Right atrium auricular region (tissue), 2 donors: ENCODE measurements around the gene NEDD4L. TPM values are rescaled to one million over a fixed set of nuclear protein-coding genes. Genes with fewer than 3 reads are reported as not detected.

Source experiments
- DNase-seq: peaks from one replicate; pipeline ENCODE4 v3.0.0-alpha.2; 2019; ENCODE audit warnings: low spot score
- H3K27ac ChIP-seq, 2 donors: fragments of 200-600 bp; sonication (generic); 1 replicate in 1 of 2; 2 replicates in 1 of 2; pipeline ENCODE4 v1.5.1; 2016 to 2019
- H3K27me3 ChIP-seq, 2 donors: fragments of 200-600 bp; sonication (generic); one replicate each; pipeline versions ENCODE4 v1.5.1 to v1.6.0; 2017 to 2019
- H3K36me3 ChIP-seq: fragments of 200-600 bp; sonication (generic); one replicate; pipeline ENCODE4 v1.5.1; 2016
- H3K4me1 ChIP-seq, 2 donors: fragments of 200-600 bp; sonication (generic); one replicate each; pipeline versions ENCODE4 v1.5.1 to v1.6.0; 2017 to 2019
- H3K4me3 ChIP-seq, 2 donors: fragments of 200-600 bp; sonication (generic); 1 replicate in 1 of 2; 2 replicates in 1 of 2; pipeline ENCODE4 v1.5.1; 2017 to 2019; ENCODE audit warnings: mild to moderate bottlenecking in 1 of 2, moderate library complexity in 1 of 2
- H3K9me3 ChIP-seq, 2 donors: fragments of 200-600 bp; sonication (generic); one replicate each; pipeline ENCODE4 v1.5.1; 2019
- CTCF ChIP-seq, 2 donors: fragments of 200-600 bp; sonication (generic); IDR thresholded peaks; one replicate each; pipeline ENCODE4 v1.5.1; 2019; ENCODE audit warnings: antibody characterized with exemption in 2 of 2
- total RNA-seq, 2 donors: library from RNA; depleted of rRNA; stranded (reverse); fragments of >200 nt; gene quantifications; one replicate each; pipeline ENCODE4 v1.1.0, GENCODE V29; 2016

NEDD4L gene
- total RNA-seq, 2 donors from 2014 or later, result 45.0 to 68.0 TPM

GRCh38 chr18:58023108-58023507 is 20.9 kb upstream of the NEDD4L start:
- Histone ChIP-seq H3K4me3 (no peak overlapping the region), H3K9me3 (no peaks in the 10 kb centered on the region), H3K27me3 (no peaks in the 10 kb centered on the region), H3K4me1 (no peaks in the 10 kb centered on the region), H3K27ac (no peak overlapping the region), H3K36me3 (no peaks in the 10 kb centered on the region)
- no peak for DNase-seq
- TF ChIP-seq CTCF (IDR thresholded peaks at IDR 0.05), result no peak

- H3K36me3 ChIP-seq, result no peaks in the 10 kb centered on the region
- no peaks in the 10 kb centered on the region for H3K27me3 ChIP-seq
- H3K4me3 ChIP-seq, result no peak overlapping the region
- DNase-seq, result no peak
- no peaks in the 10 kb centered on the region for H3K4me1 ChIP-seq
- H3K9me3 ChIP-seq, result no peaks in the 10 kb centered on the region
- no peak overlapping the region for H3K27ac ChIP-seq
- TF ChIP-seq CTCF (IDR thresholded peaks at IDR 0.05), result no peak
Observed at GRCh38 chr18:58024139-58024538, 19.9 kb upstream of the NEDD4L start.

- TF ChIP-seq CTCF (IDR thresholded peaks at IDR 0.05), result no peak
- no peak overlapping the region for H3K4me3 ChIP-seq
- H3K27ac ChIP-seq, result no peak overlapping the region
- no peaks in the 10 kb centered on the region for H3K27me3 ChIP-seq
- no peak for DNase-seq
- H3K4me1 ChIP-seq, result no peaks in the 10 kb centered on the region
- no peaks in the 10 kb centered on the region for H3K9me3 ChIP-seq
- H3K36me3 ChIP-seq, result no peaks in the 10 kb centered on the region
Observed at GRCh38 chr18:58025205-58025604, 18.8 kb upstream of the NEDD4L start.

- H3K27me3 ChIP-seq, result no peaks in the 10 kb centered on the region
- H3K27ac ChIP-seq, result no peak overlapping the region
- no peaks in the 10 kb centered on the region for H3K9me3 ChIP-seq
- no peaks in the 10 kb centered on the region for H3K4me1 ChIP-seq
- TF ChIP-seq CTCF (IDR thresholded peaks at IDR 0.05), result no peak
- no peak overlapping the region for H3K4me3 ChIP-seq
- no peak for DNase-seq
- no peaks in the 10 kb centered on the region for H3K36me3 ChIP-seq
Observed at GRCh38 chr18:58025733-58026132, 18.3 kb upstream of the NEDD4L start.

- H3K9me3 ChIP-seq, result no peaks in the 10 kb centered on the region
- H3K4me3 ChIP-seq, result no peak overlapping the region
- no peak overlapping the region for H3K27ac ChIP-seq
- H3K36me3 ChIP-seq, result no peaks in the 10 kb centered on the region
- no peaks in the 10 kb centered on the region for H3K27me3 ChIP-seq
- no peak for DNase-seq
- no peaks in the 10 kb centered on the region for H3K4me1 ChIP-seq
- TF ChIP-seq CTCF (IDR thresholded peaks at IDR 0.05), result no peak
Observed at GRCh38 chr18:58026395-58026794, 17.6 kb upstream of the NEDD4L start.

- Histone ChIP-seq H3K4me1 (no peaks in the 10 kb centered on the region), H3K4me3 (no peak overlapping the region), H3K27ac (no peak overlapping the region), H3K27me3 (no peaks in the 10 kb centered on the region), H3K9me3 (no peaks in the 10 kb centered on the region), H3K36me3 (no peaks in the 10 kb centered on the region)
- DNase-seq, result no peak
- no peak for TF ChIP-seq CTCF (IDR thresholded peaks at IDR 0.05)
Observed at GRCh38 chr18:58026857-58027256, 17.2 kb upstream of the NEDD4L start.
